ENCODE results near the gene SNIP1.

- TF ChIP-seq, protein P1, sequence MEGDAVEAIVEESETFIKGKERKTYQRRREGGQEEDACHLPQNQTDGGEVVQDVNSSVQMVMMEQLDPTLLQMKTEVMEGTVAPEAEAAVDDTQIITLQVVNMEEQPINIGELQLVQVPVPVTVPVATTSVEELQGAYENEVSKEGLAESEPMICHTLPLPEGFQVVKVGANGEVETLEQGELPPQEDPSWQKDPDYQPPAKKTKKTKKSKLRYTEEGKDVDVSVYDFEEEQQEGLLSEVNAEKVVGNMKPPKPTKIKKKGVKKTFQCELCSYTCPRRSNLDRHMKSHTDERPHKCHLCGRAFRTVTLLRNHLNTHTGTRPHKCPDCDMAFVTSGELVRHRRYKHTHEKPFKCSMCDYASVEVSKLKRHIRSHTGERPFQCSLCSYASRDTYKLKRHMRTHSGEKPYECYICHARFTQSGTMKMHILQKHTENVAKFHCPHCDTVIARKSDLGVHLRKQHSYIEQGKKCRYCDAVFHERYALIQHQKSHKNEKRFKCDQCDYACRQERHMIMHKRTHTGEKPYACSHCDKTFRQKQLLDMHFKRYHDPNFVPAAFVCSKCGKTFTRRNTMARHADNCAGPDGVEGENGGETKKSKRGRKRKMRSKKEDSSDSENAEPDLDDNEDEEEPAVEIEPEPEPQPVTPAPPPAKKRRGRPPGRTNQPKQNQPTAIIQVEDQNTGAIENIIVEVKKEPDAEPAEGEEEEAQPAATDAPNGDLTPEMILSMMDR (conservative IDR thresholded peaks at IDR 0.05) = no peak
- TF ChIP-seq EZH2 (IDR thresholded peaks at IDR 0.05; ENCODE audit: low read depth) = no peak
These were observed 47.3 kb upstream of the SNIP1 start for GRCh38 chr1:37601441-37601840.

Data from PC-9 (cell line).